Astrocyte (in vitro differentiated cells and primary cell): ENCODE data around the gene TEN1. TPM values are rescaled to one million over a fixed set of nuclear protein-coding genes. Genes with fewer than 3 reads are reported as not detected.
"Not testable (repeated sequence)": the region's sequence is repeated elsewhere in the genome, so short reads cannot be mapped to it uniquely, and the experiment has no call there.

Experiments used
- DNase-seq: peaks from one replicate; pipeline ENCODE4 v3.0.0-alpha.2; 2010; ENCODE audit warnings: low read depth
- FAIRE-seq: peaks from 2 replicates; lab custom pipeline; 2011; peaks lifted over from hg19 to GRCh38; lab: Jason Lieb, UNC
- H2AFZ ChIP-seq: 2 replicates; pipeline ENCODE4 v1.6.0; 2012; ENCODE audit warnings: low read depth, low read length, inconsistent platforms
- H3K27ac ChIP-seq: 2 replicates; pipeline ENCODE4 v1.5.1; 2011; ENCODE audit warnings: low read depth, low read length, inconsistent platforms
- H3K27me3 ChIP-seq: 2 replicates; pipeline ENCODE4 v1.6.0; 2011; ENCODE audit warnings: low read length, inconsistent platforms; ENCODE audit not compliant: insufficient read depth
- H3K36me3 ChIP-seq: 2 replicates; pipeline ENCODE4 v1.5.1; 2011; ENCODE audit warnings: low read length, inconsistent platforms; ENCODE audit not compliant: insufficient read depth
- H3K4me1 ChIP-seq: 2 replicates; pipeline ENCODE4 v1.5.1; 2011; ENCODE audit warnings: low read length, inconsistent platforms; ENCODE audit not compliant: insufficient read depth
- H3K4me2 ChIP-seq: 2 replicates; pipeline ENCODE4 v1.6.0; 2012; ENCODE audit warnings: low read length, inconsistent platforms
- H3K4me3 ChIP-seq: 2 replicates; pipeline ENCODE4 v1.5.1; 2011; ENCODE audit warnings: low read depth, mild to moderate bottlenecking, low read length, inconsistent platforms; ENCODE audit not compliant: insufficient read depth
- H3K79me2 ChIP-seq: 2 replicates; pipeline ENCODE4 v1.6.0; 2012; ENCODE audit warnings: mild to moderate bottlenecking, low read length, inconsistent platforms; ENCODE audit not compliant: insufficient read depth
- H3K9ac ChIP-seq: 2 replicates; pipeline ENCODE4 v1.6.0; 2012; ENCODE audit warnings: mild to moderate bottlenecking, low read length, inconsistent platforms
- H3K9me3 ChIP-seq: 2 replicates; pipeline ENCODE4 v1.5.1; 2012; ENCODE audit warnings: low read depth, mild to moderate bottlenecking, low read length, inconsistent platforms; ENCODE audit not compliant: insufficient read depth
- H4K20me1 ChIP-seq: 2 replicates; pipeline ENCODE4 v1.6.0; 2012; ENCODE audit warnings: low read length, inconsistent platforms; ENCODE audit not compliant: insufficient read depth
- H3K27ac Mint-ChIP-seq: one replicate; pipeline ENCODE4 v1.8.0; 2021; ENCODE audit warnings: mild to moderate bottlenecking, mixed read lengths; ENCODE audit not compliant: unreplicated experiment
- H3K27me3 Mint-ChIP-seq: one replicate; pipeline ENCODE4 v1.8.0; 2021; ENCODE audit warnings: low read depth, mixed read lengths; ENCODE audit not compliant: unreplicated experiment
- H3K36me3 Mint-ChIP-seq: one replicate; pipeline ENCODE4 v1.8.0; 2021; ENCODE audit warnings: low read depth, mixed read lengths; ENCODE audit not compliant: unreplicated experiment
- H3K4me1 Mint-ChIP-seq: one replicate; pipeline ENCODE4 v1.8.0; 2021; ENCODE audit warnings: low read depth, mixed read lengths; ENCODE audit not compliant: unreplicated experiment
- H3K4me3 Mint-ChIP-seq: one replicate; pipeline ENCODE4 v1.8.0; 2021; ENCODE audit warnings: mild to moderate bottlenecking, moderate library complexity, mixed read lengths; ENCODE audit not compliant: unreplicated experiment
- H3K9me3 Mint-ChIP-seq: one replicate; pipeline ENCODE4 v1.8.0; 2021; ENCODE audit warnings: mild to moderate bottlenecking, mixed read lengths; ENCODE audit not compliant: unreplicated experiment
- CTCF ChIP-seq: IDR thresholded peaks from 2 replicates; pipeline ENCODE4 v1.5.1; 2011; ENCODE audit warnings: low read depth, mild to moderate bottlenecking, inconsistent platforms, low read length, moderate library complexity; ENCODE audit not compliant: insufficient read depth
- EZH2 ChIP-seq: IDR thresholded peaks from 2 replicates; pipeline ENCODE4 v1.6.1; 2012; ENCODE audit warnings: mild to moderate bottlenecking, low read length, inconsistent platforms; ENCODE audit not compliant: insufficient read depth
- total RNA-seq: library from RNA; stranded (reverse); gene quantifications from 2 replicates; pipeline ENCODE4 v1.2.1, GENCODE V29; 2021

TEN1 gene
- total RNA-seq, 1 donor from 2014 or later: 17.7 TPM

- TF ChIP-seq CTCF (no peak), EZH2 (no peak)
- no peaks in the 10 kb centered on the region for H3K27me3 Mint-ChIP-seq
- no peak for FAIRE-seq
Measured at GRCh38 chr17:76039121-76039520, 60.1 kb downstream of the TEN1 start.

DNA sequence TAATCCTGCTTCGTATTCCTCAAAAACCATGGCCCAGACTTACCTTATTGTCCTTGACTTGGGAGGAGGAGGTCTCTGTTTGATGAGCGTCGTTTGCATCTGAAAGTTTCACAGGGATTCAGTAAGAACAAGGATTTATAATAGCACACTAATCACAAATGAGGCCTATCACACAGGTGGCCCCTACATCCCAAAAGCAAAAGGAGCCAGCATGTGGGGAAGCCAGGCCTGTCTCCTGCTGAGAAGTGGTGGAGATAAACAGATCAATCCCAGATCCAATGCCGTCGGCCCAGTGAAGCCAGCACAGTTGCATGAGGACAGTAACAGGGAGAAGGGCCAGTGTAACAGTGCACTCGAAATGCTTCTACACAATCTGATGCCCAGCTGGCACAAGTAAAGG is 61.3 kb downstream of the TEN1 start:
- TF ChIP-seq CTCF: no peak
- no peak for TF ChIP-seq EZH2
- Histone ChIP-seq H3K9me3 (no peaks in the 10 kb centered on the region), H2AFZ (no peak overlapping the region), H3K4me2 (no peak overlapping the region), H3K79me2 (no peaks in the 10 kb centered on the region), H4K20me1 (peaks cover 54% of the 10 kb centered on the region), H3K36me3 (peaks cover 70% of the 10 kb centered on the region), H3K9ac (no peak overlapping the region), H3K4me1 (no peaks in the 10 kb centered on the region), H3K27me3 (no peaks in the 10 kb centered on the region), H3K4me3 (no peak overlapping the region), H3K27ac (no peak overlapping the region)
- peaks cover 45% of the 10 kb centered on the region for H3K36me3 Mint-ChIP-seq
- H3K4me1 Mint-ChIP-seq: no peaks in the 10 kb centered on the region
- H3K9me3 Mint-ChIP-seq: no peaks in the 10 kb centered on the region
- no peak for DNase-seq
- H3K4me3 Mint-ChIP-seq: no peak overlapping the region
- no peak for FAIRE-seq
- H3K27ac Mint-ChIP-seq: no peak overlapping the region
- no peaks in the 10 kb centered on the region for H3K27me3 Mint-ChIP-seq

More at GRCh38 chr17:76039121-76039520, 60.1 kb downstream of the TEN1 start:
- H4K20me1 ChIP-seq: peaks cover 47% of the 10 kb centered on the region
- DNase-seq: peak; percentile 23
- no peak overlapping the region for H2AFZ ChIP-seq
- peaks cover 38% of the 10 kb centered on the region for H3K36me3 Mint-ChIP-seq
- H3K9me3 ChIP-seq: no peaks in the 10 kb centered on the region
- no peaks in the 10 kb centered on the region for H3K4me1 Mint-ChIP-seq
- no peaks in the 10 kb centered on the region for H3K27me3 ChIP-seq
- no peak overlapping the region for H3K4me3 ChIP-seq
- H3K9me3 Mint-ChIP-seq: no peaks in the 10 kb centered on the region
- H3K4me3 Mint-ChIP-seq: no peak overlapping the region
- H3K4me1 ChIP-seq: no peaks in the 10 kb centered on the region
- H3K79me2 ChIP-seq: no peaks in the 10 kb centered on the region
- H3K9ac ChIP-seq: no peak overlapping the region
- H3K27ac ChIP-seq: no peak overlapping the region
- peaks cover 59% of the 10 kb centered on the region for H3K36me3 ChIP-seq
- H3K27ac Mint-ChIP-seq: no peak overlapping the region
- H3K4me2 ChIP-seq: no peak overlapping the region

DNA sequence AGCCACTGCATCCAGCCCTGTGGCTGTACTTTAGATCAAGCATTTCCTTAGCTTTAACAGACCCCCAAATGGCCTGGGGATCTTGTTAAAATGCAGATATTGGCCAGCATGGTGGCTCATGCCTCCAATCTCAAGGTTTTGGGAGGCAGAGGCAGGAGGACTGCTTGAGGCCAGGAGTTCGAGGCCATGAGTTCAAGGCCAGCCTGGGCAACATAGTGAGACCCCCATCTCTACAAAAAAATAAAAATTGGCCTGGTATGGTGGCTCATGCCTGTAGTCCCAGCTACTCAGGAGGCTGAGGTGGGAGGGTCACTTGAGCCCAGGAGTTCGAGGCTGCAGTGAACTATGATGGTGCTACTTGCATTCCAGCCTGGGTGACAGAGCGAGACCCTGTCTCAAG is 63.8 kb downstream of the TEN1 start:
- H3K79me2 ChIP-seq, H3K4me1 ChIP-seq, H3K9me3 ChIP-seq, H3K4me1 Mint-ChIP-seq, H3K4me2 ChIP-seq, H3K27ac Mint-ChIP-seq, H3K9ac ChIP-seq, FAIRE-seq, H3K4me3 Mint-ChIP-seq, H3K27ac ChIP-seq, H3K27me3 Mint-ChIP-seq, H2AFZ ChIP-seq, DNase-seq, H3K9me3 Mint-ChIP-seq, H3K27me3 ChIP-seq, H3K4me3 ChIP-seq: not testable (repeated sequence)
- H4K20me1 ChIP-seq: peaks cover 48% of the 10 kb centered on the region
- H3K36me3 Mint-ChIP-seq: peaks cover 49% of the 10 kb centered on the region
- H3K36me3 ChIP-seq: peaks cover 81% of the 10 kb centered on the region

DNA sequence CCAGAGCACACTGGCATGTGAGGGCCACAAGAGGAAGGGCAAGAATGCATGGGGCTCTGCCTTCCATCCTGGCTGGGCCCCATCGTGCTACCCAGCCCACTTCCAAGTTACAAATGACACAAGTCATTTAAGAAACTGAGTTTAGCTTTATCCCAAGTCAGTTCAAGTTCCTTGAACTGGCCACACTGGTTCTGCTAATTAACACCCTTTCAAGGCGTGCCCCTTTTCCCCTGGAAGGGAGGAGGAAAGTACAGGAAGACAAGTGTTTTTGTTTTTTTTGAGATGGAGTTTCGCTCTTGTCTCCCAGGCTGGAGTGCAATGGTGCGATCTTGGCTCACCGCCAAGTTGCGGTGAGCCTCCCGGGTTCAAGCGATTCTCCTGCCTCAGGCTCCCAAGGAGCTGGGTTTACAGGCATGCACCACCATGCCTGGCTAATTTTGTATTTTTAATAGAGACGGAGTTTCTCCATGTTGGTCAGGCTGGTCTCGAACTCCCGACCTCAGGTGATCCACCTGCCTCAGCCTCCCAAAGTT is 65.5 kb downstream of the TEN1 start:
- H3K4me3 Mint-ChIP-seq, H3K27me3 Mint-ChIP-seq, H3K79me2 ChIP-seq, H3K27ac Mint-ChIP-seq, FAIRE-seq, H3K9me3 ChIP-seq, H2AFZ ChIP-seq, H3K27ac ChIP-seq, H3K4me3 ChIP-seq, H3K9ac ChIP-seq, H3K9me3 Mint-ChIP-seq, H3K27me3 ChIP-seq, H3K4me2 ChIP-seq, DNase-seq: not testable (repeated sequence)
- peaks cover 70% of the 10 kb centered on the region for H3K36me3 ChIP-seq
- peaks cover 16% of the 10 kb centered on the region for H3K4me1 Mint-ChIP-seq
- H3K4me1 ChIP-seq: peaks cover 16% of the 10 kb centered on the region
- peaks cover 45% of the 10 kb centered on the region for H3K36me3 Mint-ChIP-seq
- peaks cover 52% of the 10 kb centered on the region for H4K20me1 ChIP-seq
